Forelimb muscle (tissue), 1 donor: Measurements from ENCODE around the gene S100A1. TPM values are rescaled to one million over a fixed set of nuclear protein-coding genes. Genes with fewer than 3 reads are reported as not detected.
"Not testable (repeated sequence)": the region's sequence is repeated elsewhere in the genome, so short reads cannot be mapped to it uniquely, and the experiment has no call there.

ENCODE experiments used
- DNase-seq: peaks from one replicate; pipeline ENCODE4 v3.0.0-alpha.2; 2013; ENCODE audit warnings: low read depth
- polyA plus RNA-seq: library from polyadenylated mRNA; unstranded; fragments of 120-200 nt; gene quantifications from one replicate; pipeline ENCODE4 v1.2.1, GENCODE V29; 2013; ENCODE audit not compliant: insufficient read length

The S100A1 gene
- polyA plus RNA-seq, 1 donor = 8.1 TPM

DNA sequence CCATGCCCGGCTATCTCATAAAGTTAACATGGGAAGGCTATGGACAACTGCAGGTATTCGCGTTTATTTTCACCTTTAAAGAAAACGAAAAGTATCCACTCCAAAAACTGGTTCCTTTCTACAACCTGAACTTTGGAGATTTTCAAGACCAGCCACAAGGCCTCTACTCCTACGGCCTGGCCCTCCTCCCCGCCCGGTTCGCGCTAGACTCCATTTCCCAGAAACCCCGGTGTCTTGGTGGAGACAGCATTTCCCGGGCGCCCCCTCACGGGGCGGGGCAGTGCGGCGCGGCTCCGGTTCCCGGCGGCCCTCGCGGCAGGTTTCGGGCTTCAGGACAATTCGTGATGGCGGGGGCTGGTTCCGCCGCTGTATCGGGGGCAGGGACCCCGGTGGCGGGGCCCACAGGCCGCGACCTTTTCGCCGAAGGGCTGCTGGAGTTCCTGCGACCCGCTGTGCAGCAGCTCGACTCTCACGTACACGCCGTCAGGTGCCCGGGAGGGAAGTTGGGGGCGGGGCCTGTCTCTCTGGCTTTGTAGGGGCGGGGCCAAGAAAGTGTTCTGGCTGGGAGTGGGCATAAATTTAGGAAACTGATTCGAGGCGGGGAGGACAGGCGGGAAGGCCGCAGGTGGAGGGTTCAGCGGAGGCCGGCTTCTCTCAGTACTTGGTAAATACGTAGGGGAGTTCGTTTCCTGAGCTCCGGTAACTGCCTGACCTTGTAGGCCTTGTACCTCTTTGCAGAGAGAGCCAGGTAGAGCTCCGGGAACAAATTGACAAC, 30.4 kb downstream of the S100A1 start, which contains the start of gene SNAPIN:
Gene SNAPIN, plus strand, starts transcription at position 304 of the 775 bp plus-strand sequence. Its CDS starts 41 bp downstream, at position 345.
- DNase-seq = peak; percentile 78

DNA sequence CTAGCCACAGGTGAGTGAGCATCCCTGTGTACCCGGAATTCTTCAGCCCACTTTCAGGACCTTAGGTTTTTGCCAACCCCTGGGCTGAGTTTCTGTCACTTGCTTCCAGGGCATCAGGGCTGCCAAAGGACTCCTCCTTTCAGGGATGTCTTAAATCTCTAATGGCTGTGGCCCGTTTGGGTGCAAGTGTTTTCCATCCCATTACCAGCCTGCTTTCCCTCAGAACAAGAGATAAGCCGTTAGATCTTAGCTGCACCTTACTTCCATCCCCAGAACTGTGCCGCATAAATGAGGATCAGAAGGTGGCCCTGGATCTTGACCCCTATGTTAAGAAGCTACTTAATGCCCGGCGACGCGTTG, 30.9 kb downstream of the S100A1 start:
- no peak for DNase-seq

DNA sequence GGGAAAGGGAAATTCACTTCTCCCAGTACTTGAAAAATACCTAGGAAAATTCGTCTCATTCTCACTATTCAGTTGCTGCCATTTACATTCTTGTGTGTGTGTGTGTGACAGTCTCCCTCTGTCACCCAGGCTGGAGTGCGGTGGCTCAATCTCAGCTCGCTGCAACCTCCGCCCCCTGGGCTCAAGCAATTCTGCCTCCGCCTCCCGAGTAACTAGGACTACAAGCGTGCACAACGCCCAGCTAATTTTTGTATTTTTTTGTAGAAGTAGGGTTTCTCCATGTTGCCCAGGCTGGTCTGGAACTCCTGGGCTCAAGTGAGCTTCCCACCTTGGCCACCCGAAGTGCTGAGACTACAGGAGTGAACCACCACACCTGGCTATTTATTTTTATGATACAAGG, 31.4 kb downstream of the S100A1 start:
- DNase-seq = no peak

DNA sequence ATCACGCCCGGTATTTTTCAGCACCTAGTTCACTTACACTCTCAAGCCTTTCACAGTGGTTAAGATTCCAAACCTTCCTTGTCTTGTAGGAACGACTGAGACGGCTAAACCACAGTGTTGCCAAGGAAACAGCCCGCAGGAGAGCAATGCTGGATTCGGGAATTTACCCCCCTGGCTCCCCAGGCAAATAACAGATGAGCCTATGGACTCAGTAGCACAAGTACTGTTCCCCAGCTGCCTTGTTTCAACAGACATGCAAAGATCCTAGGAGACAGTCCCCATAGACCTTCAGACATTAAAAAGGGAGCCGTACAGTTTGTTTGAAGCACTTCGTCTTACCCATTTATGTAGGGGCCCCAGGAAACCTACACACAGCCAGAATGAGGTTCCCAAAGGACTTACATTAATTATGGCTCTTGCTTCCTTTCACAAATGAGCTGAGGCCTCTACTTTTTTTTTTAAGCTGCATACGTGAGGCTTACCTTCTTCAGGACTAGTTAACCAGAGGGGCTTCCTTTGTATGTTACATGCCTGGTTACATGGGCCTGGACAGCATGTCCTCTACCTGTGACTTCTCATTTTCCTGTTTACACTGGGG, 33.0 kb downstream of the S100A1 start:
- DNase-seq = no peak

DNA sequence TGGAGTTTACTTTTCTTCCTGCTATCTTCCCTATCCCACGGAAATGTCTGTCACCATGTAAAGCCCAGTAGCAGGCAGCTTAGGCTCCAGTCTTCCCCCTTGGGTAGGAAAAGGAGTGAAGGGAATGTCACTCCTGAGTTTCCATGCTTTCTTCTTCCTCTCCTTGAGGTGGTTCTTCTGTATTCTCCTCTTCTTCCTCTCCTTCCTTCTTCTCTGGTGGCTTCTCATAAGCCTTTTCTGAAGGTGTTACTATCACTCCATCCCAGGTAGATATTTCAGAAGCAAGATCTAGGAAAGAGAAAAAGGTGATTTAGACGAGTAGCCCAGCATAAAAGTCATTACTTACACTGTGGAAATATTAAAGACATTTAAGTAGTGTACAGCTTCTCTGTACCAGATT, 34.0 kb downstream of the S100A1 start:
- DNase-seq = no peak

DNA sequence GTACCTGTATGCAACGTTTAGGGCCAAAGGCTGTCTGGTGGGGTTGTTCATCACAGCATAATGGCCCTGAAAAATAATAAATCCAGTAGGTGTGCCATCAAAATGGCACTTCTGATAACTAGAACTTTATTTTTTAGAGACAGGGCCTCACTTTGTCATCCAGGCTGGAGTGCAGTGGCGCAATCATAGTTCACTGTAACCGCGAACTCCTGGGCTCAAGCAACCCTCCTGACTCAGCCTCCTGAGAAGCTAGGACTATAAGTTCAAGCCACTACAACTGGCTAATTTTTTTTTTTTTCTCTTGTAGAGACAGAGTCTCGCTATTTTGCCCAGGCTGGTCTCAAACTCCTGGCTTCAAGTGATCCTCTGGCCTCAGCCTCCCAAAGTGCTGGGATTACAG, 35.0 kb downstream of the S100A1 start:
- DNase-seq = no peak

DNA sequence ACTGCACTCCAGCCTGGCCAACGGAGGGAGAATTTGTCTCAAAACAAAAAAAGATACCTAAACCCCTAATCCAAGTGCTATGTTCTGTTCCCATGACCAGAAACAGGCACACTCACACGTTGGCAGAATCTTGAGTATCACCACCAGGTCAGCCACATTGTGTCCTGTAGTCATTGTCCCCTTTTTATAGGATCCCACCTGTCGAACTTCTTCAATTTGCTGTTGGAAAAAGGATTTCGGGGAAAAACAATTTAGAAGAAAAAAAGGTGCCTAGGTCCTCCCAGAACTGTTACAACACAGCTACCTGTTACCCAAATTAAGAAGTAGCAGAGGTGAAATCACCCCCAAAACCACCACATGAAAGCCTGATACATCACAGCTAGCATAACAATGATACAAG, 39.2 kb downstream of the S100A1 start:
- DNase-seq = no peak

DNA sequence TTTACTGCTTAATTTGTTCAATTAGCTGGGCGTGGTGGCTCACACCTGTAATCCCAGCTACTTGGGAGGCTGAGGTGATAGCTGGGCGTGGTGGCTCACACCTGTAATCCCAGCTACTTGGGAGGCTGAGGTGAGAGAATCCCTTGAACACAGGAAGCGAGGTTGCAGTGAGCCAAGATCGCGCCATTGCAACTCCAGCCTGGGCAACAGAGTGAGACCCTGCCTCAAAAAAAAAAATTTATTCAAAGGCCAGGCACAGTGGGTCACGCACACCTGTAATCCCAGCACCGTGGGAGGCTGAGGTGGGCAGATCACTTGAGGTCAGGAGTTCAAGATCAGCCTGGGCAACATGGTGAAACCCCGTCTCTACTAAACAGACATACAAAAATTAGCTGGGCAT, 40.4 kb downstream of the S100A1 start:
- DNase-seq = not testable (repeated sequence)

DNA sequence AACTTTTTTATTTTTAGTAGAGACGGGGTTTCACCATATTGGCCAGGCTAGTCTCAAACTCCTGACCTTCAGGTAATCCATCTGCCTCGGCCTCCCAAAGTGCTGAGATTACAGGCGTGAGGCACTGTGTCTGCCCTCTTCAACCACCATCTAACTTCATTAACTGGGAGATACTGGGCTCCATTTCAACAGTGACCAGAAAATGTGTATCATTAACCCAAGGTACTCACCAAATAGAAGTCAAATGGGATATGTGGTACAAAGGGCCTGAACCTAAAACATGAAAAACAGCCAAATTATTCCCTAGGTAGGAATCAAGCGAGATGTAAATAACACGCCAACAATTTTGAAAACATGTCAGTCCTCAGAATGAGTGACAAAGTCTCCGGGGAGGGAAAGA, 41.4 kb downstream of the S100A1 start:
- DNase-seq = no peak

DNA sequence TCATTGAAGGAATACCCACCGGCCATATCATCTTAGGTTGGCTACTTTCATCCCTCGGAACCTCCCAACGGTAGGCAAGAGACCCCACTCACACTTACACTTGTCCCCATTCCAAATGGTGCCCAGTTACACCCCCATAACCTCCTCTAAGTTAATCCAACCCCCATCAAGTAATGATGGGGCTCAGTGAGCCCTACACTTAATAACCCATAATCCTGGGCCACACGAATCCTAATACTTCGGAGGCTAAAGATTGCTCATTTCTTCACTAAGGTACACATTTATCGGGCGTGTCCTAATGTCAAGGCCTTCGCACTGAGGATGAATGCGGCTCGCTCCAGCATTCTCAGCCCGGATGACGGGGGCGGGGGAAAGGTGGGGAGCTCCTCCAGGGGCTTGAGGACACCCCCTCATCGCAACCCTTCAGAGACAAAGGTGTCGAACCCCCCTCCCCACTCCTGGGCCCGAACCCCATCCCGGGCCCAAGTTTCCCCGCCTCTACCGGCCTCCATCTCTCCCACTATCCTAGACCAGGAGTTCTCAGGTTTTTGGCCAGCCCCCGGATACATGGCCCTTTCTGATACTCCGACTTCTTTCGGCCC, 42.1 kb downstream of the S100A1 start:
- DNase-seq = no peak

DNA sequence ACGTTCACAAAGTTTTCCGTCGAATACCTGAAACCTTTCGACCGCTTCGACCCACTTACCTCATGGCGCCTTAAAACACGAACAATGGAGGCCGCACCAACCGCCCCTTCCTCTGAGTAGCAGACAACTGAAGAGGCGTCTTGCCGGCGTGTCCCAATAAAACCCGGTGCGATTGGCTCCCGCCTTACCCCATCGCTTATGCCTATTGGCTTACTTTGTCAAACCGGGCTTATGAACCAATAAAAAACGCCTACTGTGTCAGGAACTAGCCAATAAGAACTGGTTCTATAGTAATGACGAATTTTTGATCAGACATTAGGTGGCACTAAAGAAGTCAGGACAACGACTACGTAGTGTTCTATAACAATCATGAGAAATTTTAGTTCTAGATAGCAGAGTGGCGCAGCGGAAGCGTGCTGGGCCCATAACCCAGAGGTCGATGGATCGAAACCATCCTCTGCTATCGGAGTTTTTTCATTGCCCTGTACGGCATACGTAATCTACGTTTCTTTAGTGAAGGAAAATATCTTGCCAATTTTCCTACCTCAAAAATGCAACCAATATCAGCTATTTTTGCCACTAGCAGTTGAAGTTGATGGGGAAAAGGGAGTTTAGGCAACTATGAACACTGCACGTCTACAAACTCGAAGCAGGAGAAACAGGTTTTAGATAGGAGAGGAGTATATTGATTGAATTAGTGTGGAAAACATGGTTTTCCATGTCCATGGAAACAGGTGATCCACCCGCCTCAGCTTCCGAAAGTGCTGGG, 42.8 kb downstream of the S100A1 start, which contains the start of gene ILF2:
Gene ILF2, minus strand, starts transcription at position 135 of the 769 bp plus-strand sequence. Its CDS starts 71 bp downstream, at position 64.
- peak; percentile 99 for DNase-seq

DNA sequence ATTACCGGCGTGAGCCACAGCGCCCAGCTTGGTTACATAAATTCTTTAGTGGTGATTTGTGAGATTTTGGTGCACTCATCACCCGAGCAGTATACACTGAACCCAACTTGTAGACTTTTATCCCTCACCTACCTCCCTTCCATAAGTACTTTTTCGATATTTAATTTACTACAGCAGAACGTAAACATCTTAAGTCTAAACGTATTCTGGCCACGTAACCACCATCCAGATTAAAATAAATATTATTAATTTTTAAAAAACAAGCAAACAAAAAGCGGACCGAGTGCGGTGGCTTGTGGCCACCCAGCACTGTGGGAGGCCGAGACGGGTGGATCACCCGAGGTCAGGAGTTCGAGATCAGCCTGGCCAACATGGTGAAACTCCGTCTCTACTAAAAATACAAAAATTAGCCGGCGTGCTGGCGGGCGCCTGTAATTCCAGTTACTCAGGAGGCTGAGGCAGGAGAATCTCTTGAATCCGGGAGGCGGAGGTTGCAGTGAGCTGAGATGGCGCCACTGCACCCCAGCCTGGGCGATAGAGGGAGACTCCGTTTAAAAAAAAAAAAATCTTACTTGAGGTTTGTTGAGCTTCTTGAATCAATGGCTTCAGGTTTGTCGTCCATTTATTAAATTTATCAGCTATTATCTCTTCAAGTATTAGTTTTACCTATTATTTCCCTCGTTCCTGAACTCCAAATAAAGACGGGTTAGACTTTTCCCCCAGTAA, 43.6 kb downstream of the S100A1 start:
- not testable (repeated sequence) for DNase-seq

DNA sequence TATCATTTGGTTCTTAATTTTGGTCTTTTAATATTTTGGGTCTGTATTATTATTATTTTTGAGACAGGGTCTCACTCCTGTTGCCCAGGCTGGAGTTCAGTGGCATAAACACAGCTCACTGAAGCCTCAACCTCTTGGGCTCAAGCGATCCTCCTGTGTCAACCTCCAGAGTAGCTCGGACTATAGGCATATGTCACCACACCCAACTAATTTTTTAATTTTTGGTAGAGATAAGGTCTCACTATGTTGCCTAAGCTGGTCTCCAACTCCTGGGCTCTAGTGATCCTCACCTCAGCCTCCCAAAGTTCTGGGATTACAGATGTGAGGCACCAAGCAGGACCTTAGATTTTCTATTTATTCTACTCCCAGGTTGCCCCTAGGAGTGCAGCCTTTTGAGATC, 45.3 kb downstream of the S100A1 start:
- DNase-seq = no peak

DNA sequence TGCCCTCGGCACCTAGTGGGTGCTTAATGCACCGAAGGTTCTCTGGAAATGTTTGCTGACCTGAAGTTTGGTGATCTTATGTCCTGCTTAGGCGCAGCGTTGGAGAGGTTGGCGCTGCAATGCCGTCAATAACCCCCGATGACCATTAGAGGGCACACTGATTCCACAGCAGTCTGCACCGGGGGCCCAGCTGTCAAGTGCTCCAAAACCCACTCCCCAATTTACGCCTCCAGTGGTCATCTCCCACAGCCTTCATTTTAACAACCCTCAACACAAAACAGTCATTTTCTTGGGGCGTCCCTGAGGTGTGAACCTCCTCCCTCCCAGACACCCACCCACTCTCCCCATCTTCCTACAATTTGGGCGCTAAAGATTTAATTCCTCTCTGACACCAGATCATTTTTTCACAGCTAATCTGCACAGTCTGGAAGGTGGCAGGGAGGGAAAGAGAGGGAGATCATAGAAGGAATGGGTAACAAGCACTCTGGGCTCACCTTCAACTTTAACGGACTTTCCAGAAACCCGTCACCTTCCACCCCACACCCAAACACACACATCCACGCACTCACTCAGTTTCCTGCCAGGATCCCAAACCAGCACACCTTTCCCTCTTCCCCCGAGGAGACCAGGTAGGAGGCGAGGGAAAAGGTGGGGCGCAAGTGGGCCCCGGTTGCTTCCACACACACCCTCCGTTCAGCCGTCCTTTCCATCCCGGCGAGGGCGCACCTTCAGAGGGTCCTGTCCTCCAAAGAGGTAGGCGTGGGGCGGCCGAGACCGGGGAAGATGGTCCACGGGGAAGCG, 49.7 kb downstream of the S100A1 start:
- no peak for DNase-seq

DNA sequence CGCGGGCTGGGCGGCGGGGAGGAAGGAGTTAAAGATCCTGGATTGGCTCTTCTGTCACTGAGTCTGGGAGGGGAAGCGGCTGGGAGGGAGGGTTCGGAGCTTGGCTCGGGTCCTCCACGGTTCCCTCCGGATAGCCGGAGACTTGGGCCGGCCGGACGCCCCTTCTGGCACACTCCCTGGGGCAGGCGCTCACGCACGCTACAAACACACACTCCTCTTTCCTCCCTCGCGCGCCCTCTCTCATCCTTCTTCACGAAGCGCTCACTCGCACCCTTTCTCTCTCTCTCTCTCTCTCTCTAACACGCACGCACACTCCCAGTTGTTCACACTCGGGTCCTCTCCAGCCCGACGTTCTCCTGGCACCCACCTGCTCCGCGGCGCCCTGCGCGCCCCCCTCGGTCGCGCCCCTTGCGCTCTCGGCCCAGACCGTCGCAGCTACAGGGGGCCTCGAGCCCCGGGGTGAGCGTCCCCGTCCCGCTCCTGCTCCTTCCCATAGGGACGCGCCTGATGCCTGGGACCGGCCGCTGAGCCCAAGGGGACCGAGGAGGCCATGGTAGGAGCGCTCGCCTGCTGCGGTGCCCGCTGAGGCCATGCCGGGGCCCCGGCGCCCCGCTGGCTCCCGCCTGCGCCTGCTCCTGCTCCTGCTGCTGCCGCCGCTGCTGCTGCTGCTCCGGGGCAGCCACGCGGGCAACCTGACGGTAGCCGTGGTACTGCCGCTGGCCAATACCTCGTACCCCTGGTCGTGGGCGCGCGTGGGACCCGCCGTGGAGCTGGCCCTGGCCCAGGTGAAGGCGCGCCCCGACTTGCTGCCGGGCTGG, 50.5 kb downstream of the S100A1 start, which contains the start of gene NPR1:
Gene NPR1, plus strand, starts transcription at position 170 of the 818 bp plus-strand sequence. Its CDS starts 421 bp downstream, at position 591.
- no peak for DNase-seq

DNA sequence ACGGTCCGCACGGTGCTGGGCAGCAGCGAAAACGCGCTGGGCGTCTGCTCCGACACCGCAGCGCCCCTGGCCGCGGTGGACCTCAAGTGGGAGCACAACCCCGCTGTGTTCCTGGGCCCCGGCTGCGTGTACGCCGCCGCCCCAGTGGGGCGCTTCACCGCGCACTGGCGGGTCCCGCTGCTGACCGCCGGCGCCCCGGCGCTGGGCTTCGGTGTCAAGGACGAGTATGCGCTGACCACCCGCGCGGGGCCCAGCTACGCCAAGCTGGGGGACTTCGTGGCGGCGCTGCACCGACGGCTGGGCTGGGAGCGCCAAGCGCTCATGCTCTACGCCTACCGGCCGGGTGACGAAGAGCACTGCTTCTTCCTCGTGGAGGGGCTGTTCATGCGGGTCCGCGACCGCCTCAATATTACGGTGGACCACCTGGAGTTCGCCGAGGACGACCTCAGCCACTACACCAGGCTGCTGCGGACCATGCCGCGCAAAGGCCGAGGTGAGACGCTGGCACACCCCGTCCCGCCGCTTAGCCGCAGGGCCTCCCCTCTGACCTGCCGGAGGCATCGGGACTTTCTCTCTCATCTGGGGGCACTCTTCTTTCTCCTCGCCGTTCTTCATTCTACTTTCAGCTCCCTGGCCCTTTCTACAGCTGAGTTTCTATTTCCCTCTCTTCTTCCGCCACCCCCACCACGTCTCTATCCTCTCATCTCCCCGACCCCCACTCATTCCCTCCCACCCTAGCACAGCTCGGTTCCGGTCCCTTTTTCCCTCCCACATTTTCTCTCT, 51.3 kb downstream of the S100A1 start:
- no peak for DNase-seq

DNA sequence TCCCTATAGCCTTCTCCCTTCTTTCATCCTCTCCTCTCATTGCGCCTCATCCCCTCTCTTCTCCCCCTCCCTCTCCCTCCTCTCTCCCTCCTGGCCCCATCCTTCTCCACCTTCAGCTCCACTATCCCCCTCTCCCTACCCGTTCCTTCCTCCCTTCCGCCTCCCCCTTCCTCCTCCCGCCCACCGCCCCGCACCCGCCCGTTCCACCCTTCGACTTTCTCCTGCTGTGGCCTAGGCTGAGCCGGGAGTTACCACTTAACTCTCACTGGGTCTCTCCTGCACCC, 51.8 kb downstream of the S100A1 start:
- DNase-seq = no peak
